Colonic mucosa (tissue), 4 donors: ENCODE data around the gene PHF21B. TPM values are rescaled to one million over a fixed set of nuclear protein-coding genes. Genes with fewer than 3 reads are reported as not detected.

ENCODE experiments used
- DNase-seq: peaks from one replicate; pipeline ENCODE4 v3.0.0-alpha.2; 2020
- H3K27ac ChIP-seq: fragments of 200-600 bp; one replicate; pipeline ENCODE4 v1.8.0; 2021
- H3K27me3 ChIP-seq: fragments of 200-600 bp; one replicate; pipeline ENCODE4 v1.8.0; 2021
- H3K36me3 ChIP-seq: fragments of 200-600 bp; one replicate; pipeline ENCODE4 v1.8.0; 2021
- H3K4me1 ChIP-seq: fragments of 200-600 bp; one replicate; pipeline ENCODE4 v1.8.0; 2021; ENCODE audit warnings: mild to moderate bottlenecking
- H3K4me3 ChIP-seq: fragments of 200-600 bp; one replicate; pipeline ENCODE4 v1.8.0; 2021
- H3K9ac ChIP-seq, 2 donors: one replicate each; pipeline ENCODE4 v1.7.0; 2013; ENCODE audit warnings: control low read depth in 2 of 2, low read depth in 2 of 2, low read length in 2 of 2
- H3K9me3 ChIP-seq: fragments of 200-600 bp; one replicate; pipeline ENCODE4 v1.8.0; 2021
- intact Hi-C: fragments of 100-400 bp; cut with DNase I; formaldehyde crosslinking; loops from one replicate; pipeline ENCODE4 v1.14.1; 2022
- total RNA-seq, 2 donors: library from RNA; stranded (reverse); fragmentation: NEBNext Ultra II Directional in 1 of 2; extraction: Animal tissue kit (Norgen Biotek cat#: 25700) in 1 of 2; gene quantifications; one replicate each; pipeline ENCODE4 v1.2.1, GENCODE V29; 2021
- TF ChIP-seq, protein P1 (sequence below): fragments of 200-600 bp; IDR thresholded peaks from one replicate; pipeline ENCODE4 v1.8.0; 2022; ENCODE audit warnings: antibody characterized with exemption, mild to moderate bottlenecking
- donor health status: healthy.
- donor health status: DM: no; HTN: no; CAD: no.
- donor health status: DM: no; HTN: no; CAD: no.

The PHF21B gene
- total RNA-seq, 2 donors from 2014 or later: not detected

DNA sequence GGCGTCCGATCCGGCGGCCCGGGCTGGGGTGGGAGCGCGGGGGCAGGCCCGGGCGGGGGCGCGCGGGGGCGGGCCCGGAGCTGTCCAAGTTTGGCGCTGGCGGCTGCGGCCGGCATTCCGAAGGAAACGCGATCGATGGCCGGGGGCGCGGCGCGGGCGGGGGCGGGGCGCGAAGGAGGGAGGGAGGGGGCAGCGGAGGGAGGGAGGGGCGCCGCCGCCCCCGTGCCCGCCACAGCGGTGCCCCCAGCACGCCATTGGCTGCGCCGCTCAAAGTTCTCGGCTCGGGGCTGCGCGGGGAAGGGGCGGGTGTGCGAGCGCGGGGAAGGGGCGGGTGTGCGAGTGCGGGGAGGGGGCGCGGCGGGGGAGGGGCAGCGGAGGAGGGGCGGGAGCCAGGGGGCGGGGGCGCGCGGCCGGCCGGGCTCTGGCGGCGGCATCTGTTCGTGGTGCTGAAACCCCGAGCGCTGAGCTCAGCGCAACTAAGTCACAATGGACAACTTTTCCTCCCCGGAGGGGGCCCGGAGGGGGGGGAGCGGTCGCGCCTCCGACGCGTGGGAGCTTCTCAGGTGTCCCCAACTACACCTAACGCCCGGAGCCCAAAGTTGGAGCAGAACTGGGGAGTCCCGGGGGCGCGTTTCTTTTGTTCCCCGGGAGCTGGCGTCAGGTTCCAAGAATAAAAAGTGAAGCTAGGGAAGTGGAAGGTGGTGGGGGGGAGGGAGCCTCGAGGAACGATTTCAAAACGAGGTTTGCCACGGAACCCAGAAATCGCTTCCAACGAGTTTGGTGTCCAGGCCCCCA lies 2.2 kb downstream of the PHF21B start:
- intact Hi-C loops: no loop called here
- TF ChIP-seq, protein P1, sequence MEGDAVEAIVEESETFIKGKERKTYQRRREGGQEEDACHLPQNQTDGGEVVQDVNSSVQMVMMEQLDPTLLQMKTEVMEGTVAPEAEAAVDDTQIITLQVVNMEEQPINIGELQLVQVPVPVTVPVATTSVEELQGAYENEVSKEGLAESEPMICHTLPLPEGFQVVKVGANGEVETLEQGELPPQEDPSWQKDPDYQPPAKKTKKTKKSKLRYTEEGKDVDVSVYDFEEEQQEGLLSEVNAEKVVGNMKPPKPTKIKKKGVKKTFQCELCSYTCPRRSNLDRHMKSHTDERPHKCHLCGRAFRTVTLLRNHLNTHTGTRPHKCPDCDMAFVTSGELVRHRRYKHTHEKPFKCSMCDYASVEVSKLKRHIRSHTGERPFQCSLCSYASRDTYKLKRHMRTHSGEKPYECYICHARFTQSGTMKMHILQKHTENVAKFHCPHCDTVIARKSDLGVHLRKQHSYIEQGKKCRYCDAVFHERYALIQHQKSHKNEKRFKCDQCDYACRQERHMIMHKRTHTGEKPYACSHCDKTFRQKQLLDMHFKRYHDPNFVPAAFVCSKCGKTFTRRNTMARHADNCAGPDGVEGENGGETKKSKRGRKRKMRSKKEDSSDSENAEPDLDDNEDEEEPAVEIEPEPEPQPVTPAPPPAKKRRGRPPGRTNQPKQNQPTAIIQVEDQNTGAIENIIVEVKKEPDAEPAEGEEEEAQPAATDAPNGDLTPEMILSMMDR: no peak
- H3K27me3 ChIP-seq: peaks cover 63% of the 10 kb centered on the region
- no peak for DNase-seq
- no peaks in the 10 kb centered on the region for H3K4me1 ChIP-seq
- H3K9ac ChIP-seq: no peak overlapping the region
- peak overlapping the region; percentile 13 for H3K4me3 ChIP-seq
- H3K36me3 ChIP-seq: no peaks in the 10 kb centered on the region
- H3K9me3 ChIP-seq: no peaks in the 10 kb centered on the region
- H3K27ac ChIP-seq: no peak overlapping the region

GRCh38 chr22:45006964-45007390 lies 2.8 kb downstream of the PHF21B start:
- peaks cover 62% of the 10 kb centered on the region for H3K27me3 ChIP-seq
- H3K9me3 ChIP-seq: no peaks in the 10 kb centered on the region
- no peak overlapping the region for H3K4me3 ChIP-seq
- no peak for DNase-seq
- no peak overlapping the region for H3K27ac ChIP-seq
- H3K9ac ChIP-seq: no peak overlapping the region
- no peaks in the 10 kb centered on the region for H3K4me1 ChIP-seq
- intact Hi-C loops: no loop called here
- TF ChIP-seq, protein P1: no peak
- H3K36me3 ChIP-seq: no peaks in the 10 kb centered on the region

GRCh38 chr22:45006111-45006963 lies 3.5 kb downstream of the PHF21B start:
- Histone ChIP-seq H3K9ac (no peak overlapping the region), H3K36me3 (no peaks in the 10 kb centered on the region), H3K27me3 (peaks cover 55% of the 10 kb centered on the region), H3K4me3 (no peak overlapping the region), H3K9me3 (no peaks in the 10 kb centered on the region), H3K4me1 (no peaks in the 10 kb centered on the region), H3K27ac (no peak overlapping the region)
- intact Hi-C loops: no loop called here
- TF ChIP-seq, protein P1: no peak
- no peak for DNase-seq

- Histone ChIP-seq H3K9ac (no peak overlapping the region), H3K27ac (no peak overlapping the region), H3K9me3 (no peaks in the 10 kb centered on the region), H3K27me3 (peaks cover 24% of the 10 kb centered on the region), H3K36me3 (no peaks in the 10 kb centered on the region), H3K4me3 (no peak overlapping the region), H3K4me1 (no peaks in the 10 kb centered on the region)
- TF ChIP-seq, protein P1: no peak
- DNase-seq: no peak
- intact Hi-C loops: no loop called here
Observed at GRCh38 chr22:45001653-45002052, 8.2 kb downstream of the PHF21B start.

DNA sequence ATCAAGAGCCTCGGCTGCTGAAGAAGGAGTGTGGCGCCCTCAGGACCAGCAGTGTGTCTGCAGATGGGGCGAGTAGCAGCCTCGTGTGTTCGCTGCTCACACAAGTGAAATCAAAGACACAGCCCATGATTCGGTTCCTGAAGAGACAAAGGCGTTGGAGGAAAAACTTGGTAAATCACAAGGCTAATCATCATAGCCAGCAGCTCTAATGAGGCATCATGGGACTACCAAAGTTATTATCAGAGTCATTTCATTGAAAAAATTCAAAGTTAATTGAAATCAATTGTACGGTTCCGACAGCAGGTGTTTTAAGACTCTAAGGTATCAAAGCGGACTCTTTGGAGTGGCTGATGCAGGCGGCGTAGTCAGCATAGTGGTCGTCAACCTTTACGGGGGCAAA lies 9.5 kb downstream of the PHF21B start:
- no peak overlapping the region for H3K27ac ChIP-seq
- H3K4me3 ChIP-seq: no peak overlapping the region
- no peak overlapping the region for H3K9ac ChIP-seq
- H3K9me3 ChIP-seq: no peaks in the 10 kb centered on the region
- H3K36me3 ChIP-seq: no peaks in the 10 kb centered on the region
- no peaks in the 10 kb centered on the region for H3K4me1 ChIP-seq
- intact Hi-C loops: no loop called here
- no peak for DNase-seq
- H3K27me3 ChIP-seq: peaks cover 11% of the 10 kb centered on the region
- TF ChIP-seq, protein P1: no peak
